Measurements from ENCODE around the gene MX2. TPM values are rescaled to one million over a fixed set of nuclear protein-coding genes. Genes with fewer than 3 reads are reported as not detected.

The MX2 gene
- total and polyA plus RNA-seq, 2 donors (not counting 1 experiment from before 2014, with no cell fraction given): 51.2 to 64.3 TPM

- H3K36me3 ChIP-seq (replicated peaks in 1 of 2; ENCODE audit: control extremely low read depth in 1 of 2, control insufficient read depth in 1 of 2, extremely low read depth in 1 of 2, insufficient read depth in 2 of 2, low read length in 1 of 2): no peaks in the 10 kb centered on the region
- no peak for ATAC-seq (ENCODE audit: low read depth)
- no peak overlapping the region for H3K4me3 Mint-ChIP-seq
- H3K4me2 ChIP-seq (replicated peaks; ENCODE audit: low read depth, low read length, poor library complexity, severe bottlenecking): no peak overlapping the region
- H3K4me3 ChIP-seq (ENCODE audit: control extremely low read depth in 1 of 5, extremely low read depth in 1 of 5, insufficient read depth in 1 of 5, low read depth in 2 of 5, low read length in 4 of 5): no peak overlapping the region
- peaks cover 10% of the 10 kb centered on the region for H3K27me3 Mint-ChIP-seq
- no peaks in the 10 kb centered on the region for H3K4me1 Mint-ChIP-seq
- intact Hi-C loops (cut with micrococcal nuclease): no loop called here
- no peak overlapping the region for H3K27ac ChIP-seq (ENCODE audit: low read length in 2 of 2)
- POLR2A ChIA-PET: no interaction called here
- no peaks in the 10 kb centered on the region for H4K20me1 ChIP-seq (ENCODE audit: control insufficient read depth, insufficient read depth, low read length, poor library complexity, severe bottlenecking)
- no peak for TF ChIP-seq EZH2 (IDR thresholded peaks at IDR 0.05; ENCODE audit: borderline replicate concordance, insufficient read depth, low read depth, low read length, poor library complexity, severe bottlenecking)
- TF ChIP-seq, protein P1, sequence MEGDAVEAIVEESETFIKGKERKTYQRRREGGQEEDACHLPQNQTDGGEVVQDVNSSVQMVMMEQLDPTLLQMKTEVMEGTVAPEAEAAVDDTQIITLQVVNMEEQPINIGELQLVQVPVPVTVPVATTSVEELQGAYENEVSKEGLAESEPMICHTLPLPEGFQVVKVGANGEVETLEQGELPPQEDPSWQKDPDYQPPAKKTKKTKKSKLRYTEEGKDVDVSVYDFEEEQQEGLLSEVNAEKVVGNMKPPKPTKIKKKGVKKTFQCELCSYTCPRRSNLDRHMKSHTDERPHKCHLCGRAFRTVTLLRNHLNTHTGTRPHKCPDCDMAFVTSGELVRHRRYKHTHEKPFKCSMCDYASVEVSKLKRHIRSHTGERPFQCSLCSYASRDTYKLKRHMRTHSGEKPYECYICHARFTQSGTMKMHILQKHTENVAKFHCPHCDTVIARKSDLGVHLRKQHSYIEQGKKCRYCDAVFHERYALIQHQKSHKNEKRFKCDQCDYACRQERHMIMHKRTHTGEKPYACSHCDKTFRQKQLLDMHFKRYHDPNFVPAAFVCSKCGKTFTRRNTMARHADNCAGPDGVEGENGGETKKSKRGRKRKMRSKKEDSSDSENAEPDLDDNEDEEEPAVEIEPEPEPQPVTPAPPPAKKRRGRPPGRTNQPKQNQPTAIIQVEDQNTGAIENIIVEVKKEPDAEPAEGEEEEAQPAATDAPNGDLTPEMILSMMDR (IDR thresholded peaks at IDR 0.05): no peak
- DNase-seq: no peak
- no peaks in the 10 kb centered on the region for H3K9me3 Mint-ChIP-seq (ENCODE audit: insufficient read depth)
- peaks cover 0 to 5% (median 2%) of the 10 kb centered on the region in 4 experiments for H3K27me3 ChIP-seq (replicated peaks in 1 of 4; ENCODE audit: control extremely low read depth in 1 of 4, control insufficient read depth in 3 of 4, insufficient read depth in 4 of 4, low read length in 3 of 4)
- no peak overlapping the region for H2AFZ ChIP-seq (ENCODE audit: insufficient read depth, low read depth, low read length, poor library complexity, severe bottlenecking)
- peaks cover 0 to 8% (median 2%) of the 10 kb centered on the region in 3 donors for H3K9me3 ChIP-seq (ENCODE audit: control extremely low read depth in 1 of 3, control insufficient read depth in 2 of 3, insufficient read depth in 1 of 3, low read length in 2 of 3)
- H3K9ac ChIP-seq (ENCODE audit: low read length): no peak overlapping the region
- no peaks in the 10 kb centered on the region for H3K79me2 ChIP-seq (ENCODE audit: control insufficient read depth, insufficient read depth, low read length)
- CTCF ChIA-PET: no interaction called here
- no peak overlapping the region for H3K27ac Mint-ChIP-seq
- H3K4me1 ChIP-seq (ENCODE audit: control insufficient read depth in 2 of 2, insufficient read depth in 2 of 2, low read length in 2 of 2): no peaks in the 10 kb centered on the region
- 96% methylated on average over 2 of the region's 3 CpGs for WGBS (ENCODE audit: insufficient coverage)
These were observed 24.3 kb upstream of the MX2 start for GRCh38 chr21:41337515-41337914.

DNA sequence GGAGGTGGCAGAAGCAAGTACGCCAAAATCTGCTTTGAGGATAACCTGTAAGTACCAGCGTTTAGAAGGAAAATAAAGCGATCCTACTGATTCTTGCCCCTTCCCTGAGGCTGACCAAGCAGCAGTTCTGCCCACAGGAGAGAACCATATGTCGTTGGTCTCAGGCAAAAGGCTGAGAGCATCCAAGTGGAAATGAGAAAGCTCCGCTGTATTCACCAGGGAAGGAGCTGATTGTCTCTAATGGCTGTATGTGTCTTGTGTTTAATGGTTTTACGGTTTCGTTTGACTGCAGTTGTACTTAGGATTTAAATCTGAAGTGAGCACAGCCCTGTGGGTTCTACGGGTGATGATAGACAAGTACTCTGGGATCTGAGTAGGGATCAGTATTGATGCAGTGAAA is 23.4 kb upstream of the MX2 start:
- Histone ChIP-seq H2AFZ (ENCODE audit: insufficient read depth, low read depth, low read length, poor library complexity, severe bottlenecking) (no peak overlapping the region), H3K36me3 (replicated peaks in 1 of 2; ENCODE audit: control extremely low read depth in 1 of 2, control insufficient read depth in 1 of 2, extremely low read depth in 1 of 2, insufficient read depth in 2 of 2, low read length in 1 of 2) (no peaks in the 10 kb centered on the region), H3K4me3 (ENCODE audit: control extremely low read depth in 1 of 5, extremely low read depth in 1 of 5, insufficient read depth in 1 of 5, low read depth in 2 of 5, low read length in 4 of 5) (no peak overlapping the region), H3K79me2 (ENCODE audit: control insufficient read depth, insufficient read depth, low read length) (no peaks in the 10 kb centered on the region), H3K4me2 (replicated peaks; ENCODE audit: low read depth, low read length, poor library complexity, severe bottlenecking) (no peak overlapping the region), H3K9ac (ENCODE audit: low read length) (no peak overlapping the region), H3K27ac (ENCODE audit: low read length in 2 of 2) (no peak overlapping the region), H4K20me1 (ENCODE audit: control insufficient read depth, insufficient read depth, low read length, poor library complexity, severe bottlenecking) (no peaks in the 10 kb centered on the region), H3K9me3 (ENCODE audit: control extremely low read depth in 1 of 3, control insufficient read depth in 2 of 3, insufficient read depth in 1 of 3, low read length in 2 of 3) (peaks cover 2 to 8% (median 2%) of the 10 kb centered on the region in 3 donors), H3K27me3 (replicated peaks in 1 of 4; ENCODE audit: control extremely low read depth in 1 of 4, control insufficient read depth in 3 of 4, insufficient read depth in 4 of 4, low read length in 3 of 4) (peaks cover 0 to 12% (median 3%) of the 10 kb centered on the region in 4 experiments), H3K4me1 (ENCODE audit: control insufficient read depth in 2 of 2, insufficient read depth in 2 of 2, low read length in 2 of 2) (no peaks in the 10 kb centered on the region)
- POLR2A ChIA-PET: no interaction called here
- Mint-ChIP-seq H3K4me1 (no peaks in the 10 kb centered on the region), H3K27ac (no peak overlapping the region), H3K9me3 (ENCODE audit: insufficient read depth) (no peaks in the 10 kb centered on the region), H3K27me3 (peaks cover 12% of the 10 kb centered on the region), H3K4me3 (no peak overlapping the region)
- intact Hi-C loops (cut with micrococcal nuclease): no loop called here
- DNase-seq: no peak
- ATAC-seq (ENCODE audit: low read depth): no peak
- CTCF ChIA-PET: no interaction called here
- no peak for TF ChIP-seq EZH2 (IDR thresholded peaks at IDR 0.05; ENCODE audit: borderline replicate concordance, insufficient read depth, low read depth, low read length, poor library complexity, severe bottlenecking)
- TF ChIP-seq, protein P1 (IDR thresholded peaks at IDR 0.05): no peak
- WGBS (ENCODE audit: insufficient coverage): 95% methylated on average over 8 of the region's 8 CpGs

Data from B cell (primary cell).